HG03066 (cell line): ENCODE measurements around the gene CLP1.
A peak's percentile ranks its signal among the peaks of the same experiment; 100 is the strongest.
"Not testable (repeated sequence)": the region's sequence is repeated elsewhere in the genome, so short reads cannot be mapped to it uniquely, and the experiment has no call there.

Experiments used
- ATAC-seq: cut with Tn5 transposase; IDR thresholded peaks from one replicate; pipeline ENCODE4 v1.9.1; 2021; ENCODE audit warnings: low read depth; ENCODE audit not compliant: unreplicated experiment

Gene CLP1

DNA sequence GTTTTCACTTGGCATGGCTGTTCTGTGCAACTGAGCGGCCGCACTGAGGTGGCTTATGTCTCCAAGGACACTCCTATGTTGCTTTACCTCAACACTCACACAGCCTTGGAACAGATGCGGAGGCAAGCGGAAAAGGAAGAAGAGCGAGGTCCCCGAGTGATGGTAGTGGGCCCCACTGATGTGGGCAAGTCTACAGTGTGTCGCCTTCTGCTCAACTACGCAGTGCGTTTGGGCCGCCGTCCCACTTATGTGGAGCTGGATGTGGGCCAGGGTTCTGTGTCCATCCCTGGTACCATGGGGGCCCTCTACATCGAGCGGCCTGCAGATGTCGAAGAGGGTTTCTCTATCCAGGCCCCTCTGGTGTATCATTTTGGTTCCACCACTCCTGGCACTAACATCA lies 2.1 kb downstream of the CLP1 start:
- no peak for ATAC-seq

DNA sequence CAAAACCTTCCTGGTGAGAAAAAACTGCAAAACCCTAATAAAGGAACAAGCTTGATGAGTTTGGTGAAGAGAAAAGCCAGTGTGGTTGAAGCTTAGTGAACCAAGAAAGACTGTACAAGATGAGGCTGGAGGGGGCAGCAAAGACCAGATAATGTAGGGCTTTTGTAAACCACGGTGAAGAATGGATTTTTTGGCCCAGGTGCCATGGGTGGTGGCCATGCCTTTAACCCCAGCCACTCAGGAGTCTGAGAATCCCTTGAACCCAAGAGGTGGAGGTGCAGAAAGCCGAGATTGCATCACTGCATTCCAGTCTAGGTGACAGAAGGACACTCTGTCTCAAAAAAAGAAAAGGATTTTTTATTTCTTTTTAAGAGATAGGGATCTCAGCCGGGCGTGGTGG lies 5.3 kb downstream of the CLP1 start:
- no peak for ATAC-seq

DNA sequence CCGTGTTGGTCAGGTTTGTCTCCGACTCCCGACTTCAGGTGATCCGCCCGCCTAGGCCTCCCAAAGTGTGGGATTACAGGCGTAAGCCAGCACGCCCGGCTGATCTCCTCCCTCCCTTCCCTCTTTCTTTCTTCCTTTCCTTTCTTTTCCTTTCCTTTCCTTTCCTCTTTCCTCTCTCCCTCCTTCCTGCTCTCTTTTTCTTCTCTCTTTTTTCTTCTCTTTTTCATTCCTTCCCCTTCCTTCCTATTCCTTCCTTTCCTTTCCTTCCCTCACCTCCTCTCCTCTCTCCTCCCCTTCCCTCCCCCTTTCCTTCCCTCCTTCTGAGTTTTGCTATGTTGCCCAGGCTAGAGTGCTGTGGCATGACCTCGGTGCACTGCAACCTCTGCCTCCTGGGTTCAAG lies 6.4 kb downstream of the CLP1 start:
- ATAC-seq, result no peak

DNA sequence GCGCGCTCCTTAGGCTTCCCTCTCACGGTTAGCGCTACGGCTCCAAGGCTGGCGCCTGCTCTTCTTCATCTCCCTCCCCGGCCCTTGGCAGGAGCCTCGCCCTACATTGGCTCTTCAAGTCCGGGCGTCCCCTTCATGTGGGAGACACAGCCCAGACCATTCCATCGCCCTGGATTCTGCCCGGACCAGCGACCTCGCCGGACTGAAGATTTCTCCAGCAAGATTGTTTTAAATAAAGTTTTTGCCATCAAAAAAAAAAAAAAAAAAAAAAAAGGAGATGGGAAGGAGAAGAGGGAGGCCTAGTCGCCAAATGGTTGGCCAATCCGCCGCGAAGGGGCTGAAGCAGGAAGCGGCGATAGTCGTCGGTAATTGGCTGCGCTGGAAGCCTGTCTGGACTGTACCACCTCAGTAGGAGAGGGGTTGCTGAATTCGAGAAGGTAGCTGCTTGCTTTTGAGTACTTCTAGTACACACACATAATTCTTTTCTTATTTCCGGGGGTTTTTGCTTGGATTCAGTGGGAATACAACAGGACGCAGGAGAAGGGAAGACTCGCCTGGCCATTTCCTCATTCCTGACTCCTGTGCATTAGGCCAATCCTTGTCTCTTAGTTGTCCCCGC lies 9.7 kb downstream of the CLP1 start:
- peak; percentile 62 for ATAC-seq

DNA sequence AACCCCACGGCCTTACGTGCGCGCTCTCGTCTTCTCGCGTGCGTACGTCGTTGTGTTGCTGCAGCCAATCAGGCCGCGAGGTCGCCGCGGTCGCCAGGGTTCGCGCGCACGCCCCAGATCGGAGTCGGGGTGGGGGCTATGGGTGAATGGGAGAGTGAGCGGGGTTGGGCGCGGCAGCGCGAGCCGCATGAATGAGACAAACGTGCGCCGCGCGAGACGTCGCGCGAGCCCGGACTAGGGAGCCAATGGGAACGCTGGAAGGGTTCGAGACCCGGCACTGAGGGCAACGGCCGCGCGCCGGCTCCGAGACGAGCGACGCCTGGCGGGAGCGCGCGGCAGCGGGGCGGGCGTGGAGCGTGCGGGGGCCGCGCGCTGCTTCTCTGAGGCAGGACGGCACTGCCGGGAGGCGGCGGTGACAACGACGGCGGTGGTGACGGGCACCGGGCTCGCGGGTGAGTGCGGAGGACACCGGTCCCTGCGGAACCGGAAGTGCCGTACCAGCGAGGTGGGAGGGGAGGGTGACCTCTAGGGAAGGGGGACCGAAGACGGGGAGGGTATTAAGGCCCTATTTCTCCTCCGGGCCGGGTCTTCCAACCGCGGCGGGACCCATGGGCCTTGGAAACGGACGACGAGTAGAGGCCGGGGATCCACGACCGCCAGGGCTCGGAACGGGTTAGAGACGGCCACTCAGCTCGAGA lies 10.3 kb downstream of the CLP1 start, which contains the start of gene ZDHHC5:
ZDHHC5 (plus strand) TSS at position 379 of the 698 bp plus-strand sequence. CDS start 4,977 bp downstream, outside the sequence.
- ATAC-seq, result peak; percentile 74

DNA sequence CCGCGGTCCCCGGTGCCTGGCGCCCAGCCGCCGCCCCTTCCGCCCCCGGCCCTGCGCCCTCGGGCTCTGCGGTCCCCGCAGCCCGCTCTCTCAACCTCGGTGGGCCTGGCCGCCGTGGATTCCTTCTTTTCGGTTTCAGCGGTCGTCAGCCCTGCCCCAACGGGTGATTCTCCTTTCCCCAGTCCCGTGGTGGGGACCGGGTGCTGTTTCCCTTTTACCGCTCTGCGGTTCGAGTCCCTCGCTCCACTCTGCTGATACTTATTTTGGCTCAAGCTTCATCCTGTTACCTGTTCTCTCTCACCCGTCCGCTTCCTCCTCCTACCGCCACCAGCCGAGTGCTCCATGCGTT lies 10.8 kb downstream of the CLP1 start:
- peak; percentile 5 for ATAC-seq

DNA sequence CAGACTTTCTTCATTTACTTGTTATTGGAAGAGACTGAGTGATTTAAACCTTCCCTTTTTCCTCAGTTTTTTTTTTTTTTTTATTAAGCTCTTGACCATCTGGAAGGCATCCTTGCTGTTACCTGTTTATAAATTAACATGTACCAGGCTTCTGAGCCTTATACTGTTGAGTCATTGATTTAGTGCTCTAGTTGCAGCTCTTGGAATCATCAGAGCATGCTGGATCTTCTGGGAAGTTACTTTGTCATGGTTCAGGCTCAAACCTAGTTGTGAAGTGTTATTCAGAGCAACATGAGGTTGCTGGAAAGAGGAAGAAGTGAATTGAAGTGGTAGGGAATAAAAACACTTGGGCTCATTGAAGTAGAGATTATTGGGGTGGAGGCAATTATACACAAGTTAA lies 16.7 kb downstream of the CLP1 start:
- ATAC-seq, result no peak

DNA sequence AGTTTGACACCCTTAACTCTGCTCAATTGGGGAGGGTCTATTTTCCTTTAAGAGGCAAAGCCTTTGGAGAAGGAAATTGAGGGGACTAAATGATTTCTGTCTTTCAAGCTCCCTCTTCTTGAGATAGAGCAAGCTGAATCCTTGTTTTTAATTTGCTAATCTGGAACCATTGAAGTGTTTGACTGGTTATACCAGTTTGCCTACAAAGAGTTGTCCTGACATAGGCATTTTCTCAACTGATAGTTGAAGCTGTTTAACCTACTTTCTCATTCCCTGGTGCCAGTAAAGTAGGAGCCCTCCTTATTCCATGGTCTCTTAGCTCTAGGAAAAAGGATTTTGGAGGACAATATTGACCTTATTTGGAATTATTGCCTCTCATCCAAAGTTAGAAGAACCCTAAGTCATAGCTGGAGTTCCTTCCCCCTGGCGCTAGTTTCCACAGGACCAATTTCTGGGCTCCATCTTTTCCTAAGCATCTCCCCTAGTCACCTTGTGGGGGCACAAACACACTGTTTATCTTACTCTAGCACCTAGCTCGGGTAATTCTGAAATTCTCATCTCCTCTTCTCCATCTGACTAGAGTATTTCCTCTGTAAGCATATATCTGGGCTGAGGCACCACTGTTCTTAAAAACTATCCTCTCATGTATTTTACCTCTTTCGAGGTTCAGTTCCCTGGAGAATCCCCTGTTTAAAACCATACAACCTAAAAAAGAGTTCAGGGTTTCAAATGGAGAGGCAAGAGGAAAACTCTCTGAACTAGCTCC lies 17.8 kb downstream of the CLP1 start:
- no peak for ATAC-seq

DNA sequence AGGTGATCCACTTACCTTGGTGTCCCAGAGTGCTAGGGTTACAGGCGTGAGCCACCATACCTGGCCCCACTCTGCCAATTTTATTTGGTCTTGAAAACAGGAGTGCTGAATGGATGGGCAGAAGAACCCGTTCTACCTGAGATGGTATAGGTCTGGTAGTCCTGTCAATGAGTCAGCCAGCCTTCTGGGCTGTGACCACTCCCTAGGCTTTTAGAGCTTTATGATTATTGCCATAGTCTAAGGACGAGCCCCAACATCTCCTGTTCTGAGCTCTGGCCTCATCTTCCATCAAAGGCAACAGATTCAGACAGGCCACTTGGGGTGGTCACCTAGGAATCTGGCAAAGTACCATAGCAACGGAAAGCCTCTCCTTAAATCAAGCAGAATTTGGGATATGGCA lies 21.8 kb downstream of the CLP1 start:
- ATAC-seq, result no peak

DNA sequence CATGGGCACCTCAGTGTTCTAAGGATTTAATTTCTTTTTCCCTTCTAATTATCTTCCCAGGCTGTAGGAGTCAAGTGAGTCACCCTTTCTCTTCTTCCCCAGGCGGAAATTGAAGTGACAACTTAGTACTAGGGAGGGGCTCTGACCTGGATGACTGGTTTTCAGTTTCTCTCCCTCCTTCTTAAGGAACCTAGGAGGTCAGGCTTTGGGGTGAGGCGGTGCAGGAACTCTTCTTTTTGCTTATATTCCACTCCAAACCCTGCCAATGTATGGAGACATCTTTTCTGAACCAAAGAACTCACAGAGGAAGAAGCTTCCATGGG lies 23.0 kb downstream of the CLP1 start:
- ATAC-seq, result no peak

DNA sequence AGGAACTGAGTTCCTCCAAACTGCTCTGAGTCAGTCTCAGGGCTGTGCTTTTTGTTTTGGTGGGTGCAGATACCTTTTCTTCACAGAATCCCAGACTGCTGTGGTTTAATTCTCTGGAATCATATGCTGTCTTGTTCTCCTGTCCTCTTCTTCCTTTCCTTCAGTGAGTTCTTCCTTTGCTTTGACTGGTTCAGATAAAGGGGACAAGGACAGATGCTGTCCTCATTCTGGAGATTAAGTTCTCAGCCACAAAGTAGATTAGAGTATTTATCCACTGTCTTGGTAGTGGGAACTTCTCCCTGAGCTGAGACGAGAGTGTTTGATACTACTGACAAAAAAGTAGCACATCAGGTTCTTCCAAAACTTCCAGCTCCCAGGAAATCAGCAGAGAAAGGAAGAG lies 23.6 kb downstream of the CLP1 start:
- no peak for ATAC-seq

DNA sequence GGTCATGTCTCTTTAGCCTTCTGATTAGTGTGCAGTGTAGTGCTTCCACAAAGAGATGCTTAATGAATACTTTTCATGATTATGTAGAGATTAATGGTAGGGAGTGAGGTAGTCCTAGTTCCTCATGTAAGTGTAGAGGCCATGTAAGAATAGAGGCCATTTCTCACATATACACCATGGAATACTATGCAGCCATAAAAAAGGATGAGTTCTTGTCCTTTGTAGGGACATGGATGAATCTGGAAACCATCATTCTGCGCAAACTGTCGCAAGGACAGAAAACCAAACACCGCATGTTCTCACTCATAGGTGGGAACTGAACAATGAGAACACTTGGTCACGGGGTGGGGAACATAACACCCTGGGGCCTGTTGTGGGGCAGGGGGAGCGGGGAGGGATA lies 32.9 kb downstream of the CLP1 start:
- not testable (repeated sequence) for ATAC-seq

DNA sequence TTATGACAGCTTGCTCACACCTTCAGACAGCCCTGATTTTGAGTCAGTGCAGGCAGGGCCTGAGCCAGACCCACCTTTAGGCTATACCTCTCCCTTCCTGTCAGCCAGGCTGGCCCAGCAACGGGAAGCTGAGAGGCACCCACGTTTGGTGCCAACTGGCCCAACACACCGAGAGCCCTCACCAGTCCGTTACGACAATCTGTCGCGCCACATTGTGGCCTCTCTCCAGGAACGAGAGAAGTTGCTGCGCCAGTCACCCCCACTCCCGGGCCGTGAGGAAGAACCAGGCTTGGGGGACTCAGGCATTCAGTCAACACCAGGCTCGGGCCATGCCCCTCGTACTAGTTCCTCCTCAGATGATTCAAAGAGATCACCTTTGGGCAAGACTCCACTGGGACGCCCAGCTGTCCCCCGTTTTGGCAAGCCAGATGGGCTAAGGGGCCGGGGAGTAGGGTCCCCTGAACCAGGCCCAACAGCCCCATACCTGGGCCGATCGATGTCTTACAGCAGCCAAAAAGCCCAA lies 41.3 kb downstream of the CLP1 start:
- no peak for ATAC-seq

DNA sequence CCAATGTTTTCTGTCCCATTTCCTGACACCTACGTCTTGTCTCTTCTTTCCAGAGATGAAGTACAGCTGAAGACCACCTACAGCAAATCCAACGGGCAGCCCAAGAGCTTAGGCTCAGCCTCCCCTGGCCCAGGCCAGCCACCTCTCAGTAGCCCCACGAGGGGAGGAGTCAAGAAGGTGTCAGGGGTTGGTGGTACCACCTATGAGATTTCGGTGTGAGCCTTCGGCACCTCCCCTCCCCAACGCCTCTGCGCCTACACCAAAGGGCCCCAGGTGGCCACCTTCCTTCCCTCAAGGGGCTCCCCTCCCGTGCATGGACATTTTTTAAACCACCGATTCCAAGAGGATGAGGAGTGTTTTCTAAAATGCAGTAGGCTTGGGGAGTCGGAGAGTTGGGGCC lies 42.3 kb downstream of the CLP1 start:
- ATAC-seq, result no peak

DNA sequence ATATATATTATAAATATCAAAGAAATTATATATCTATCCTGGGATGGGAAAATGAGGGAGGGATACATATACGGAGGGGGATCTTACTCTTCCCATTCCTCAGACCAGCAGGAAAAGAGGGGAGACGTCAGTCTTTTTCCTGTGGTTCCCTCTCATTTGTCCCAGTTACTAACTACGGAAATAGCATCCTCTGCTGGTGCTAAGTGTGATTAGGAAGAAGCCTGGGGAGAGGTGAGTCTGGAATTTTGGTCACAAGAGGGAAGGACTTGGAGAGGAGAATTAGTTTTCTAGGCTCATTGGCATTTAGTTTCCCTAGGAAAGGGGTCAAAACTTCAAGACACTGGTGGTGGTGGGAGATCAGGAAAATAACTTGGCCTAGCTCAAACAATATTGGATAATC lies 42.9 kb downstream of the CLP1 start:
- no peak for ATAC-seq

DNA sequence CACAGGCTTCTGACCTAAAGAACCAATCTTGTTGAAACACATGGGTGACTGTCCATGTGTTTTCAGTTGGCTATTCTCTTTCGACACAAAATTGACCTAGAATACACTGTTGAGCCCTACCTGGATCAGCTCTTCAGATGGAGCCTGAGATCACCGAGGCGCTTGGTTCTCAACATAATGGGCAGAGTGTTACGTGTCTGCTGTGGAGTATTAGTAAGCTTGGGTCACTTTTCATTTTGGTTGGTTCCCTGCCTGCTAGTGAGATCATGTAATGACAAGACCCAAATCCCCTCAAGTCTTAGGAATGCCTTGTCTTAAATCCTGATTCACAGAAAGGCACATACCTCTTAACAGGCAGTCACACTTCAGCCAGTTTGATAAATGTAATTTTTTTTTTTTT lies 45.8 kb downstream of the CLP1 start:
- ATAC-seq, result no peak

DNA sequence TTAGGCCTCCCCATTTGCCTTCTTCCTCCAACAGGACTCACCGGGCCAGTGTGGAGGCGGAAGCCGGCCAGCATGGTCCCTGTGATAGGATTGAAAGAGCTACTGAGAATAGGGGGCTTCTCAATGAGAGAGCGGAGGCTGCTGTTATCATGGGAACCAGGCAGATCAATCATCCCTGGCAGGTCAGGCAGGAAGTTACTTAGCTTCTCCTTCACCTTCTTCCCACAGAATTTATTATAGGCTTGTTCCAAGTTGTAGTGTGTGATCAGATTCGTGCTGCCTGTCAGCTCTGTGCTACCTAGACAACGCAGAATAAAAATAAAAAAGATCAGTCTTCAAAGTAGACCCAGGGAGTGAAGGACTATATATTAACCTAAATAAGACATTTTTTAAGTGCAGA lies 47.4 kb downstream of the CLP1 start:
- no peak for ATAC-seq

DNA sequence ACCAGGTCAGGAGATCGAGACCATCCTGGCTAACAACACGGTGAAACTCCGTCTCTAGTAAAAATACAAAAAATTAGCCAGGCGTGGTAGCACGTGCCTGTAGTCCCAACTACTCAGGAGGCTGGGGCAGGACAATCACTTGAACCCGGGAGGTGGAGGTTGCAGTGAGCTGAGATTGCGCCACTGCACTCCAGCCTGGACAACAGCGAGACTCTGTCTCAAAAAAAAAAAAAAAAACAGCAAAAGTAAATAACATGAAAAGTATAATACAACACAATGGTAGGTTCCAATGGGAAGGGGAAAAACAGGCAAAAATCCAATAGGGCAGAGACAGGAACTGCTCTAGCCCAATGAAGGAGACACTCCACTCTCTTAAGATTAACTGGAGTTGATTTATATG lies 47.9 kb downstream of the CLP1 start:
- ATAC-seq, result not testable (repeated sequence)

DNA sequence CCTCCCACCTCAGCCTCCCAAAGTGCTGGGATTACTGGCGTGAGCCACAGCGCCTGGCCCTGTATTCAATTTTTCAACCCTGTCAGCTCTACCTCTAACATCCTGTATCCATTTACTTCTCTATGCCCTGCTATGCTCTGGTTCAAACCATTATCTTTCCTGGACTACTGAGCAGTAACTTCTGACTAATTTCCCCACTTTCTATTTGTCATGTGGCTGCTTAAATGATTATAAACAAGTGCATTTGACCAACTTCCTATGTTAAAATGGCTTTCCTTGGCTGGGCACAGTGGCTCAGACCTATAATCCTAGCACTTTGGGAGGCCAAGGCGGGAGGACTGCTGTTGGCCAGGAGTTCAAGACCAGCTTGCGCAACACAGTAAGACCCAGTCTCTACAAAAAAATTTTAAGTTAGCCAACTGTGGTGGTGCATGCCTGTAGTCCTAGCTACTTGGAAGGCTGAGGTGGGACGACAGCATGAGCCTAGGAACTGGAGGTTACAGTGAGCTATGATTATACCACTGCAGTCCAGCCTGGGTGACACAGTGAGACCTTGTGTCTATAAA lies 52.3 kb downstream of the CLP1 start:
- no peak for ATAC-seq
